Activated CD4-positive, alpha-beta T cell treated with anti-CD3 and anti-CD28 coated beads, Interleukin-2, amount 50 U/mL, for 4 hours (primary cell): ENCODE measurements around the gene VAX1.
"Not testable (repeated sequence)": the region's sequence is repeated elsewhere in the genome, so short reads cannot be mapped to it uniquely, and the experiment has no call there.

Source experiments
- DNase-seq, 2 experiments: peaks; one replicate each; pipeline ENCODE4 v3.0.0-alpha.2; 2020

VAX1 gene, protein sequence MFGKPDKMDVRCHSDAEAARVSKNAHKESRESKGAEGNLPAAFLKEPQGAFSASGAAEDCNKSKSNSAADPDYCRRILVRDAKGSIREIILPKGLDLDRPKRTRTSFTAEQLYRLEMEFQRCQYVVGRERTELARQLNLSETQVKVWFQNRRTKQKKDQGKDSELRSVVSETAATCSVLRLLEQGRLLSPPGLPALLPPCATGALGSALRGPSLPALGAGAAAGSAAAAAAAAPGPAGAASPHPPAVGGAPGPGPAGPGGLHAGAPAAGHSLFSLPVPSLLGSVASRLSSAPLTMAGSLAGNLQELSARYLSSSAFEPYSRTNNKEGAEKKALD

DNA sequence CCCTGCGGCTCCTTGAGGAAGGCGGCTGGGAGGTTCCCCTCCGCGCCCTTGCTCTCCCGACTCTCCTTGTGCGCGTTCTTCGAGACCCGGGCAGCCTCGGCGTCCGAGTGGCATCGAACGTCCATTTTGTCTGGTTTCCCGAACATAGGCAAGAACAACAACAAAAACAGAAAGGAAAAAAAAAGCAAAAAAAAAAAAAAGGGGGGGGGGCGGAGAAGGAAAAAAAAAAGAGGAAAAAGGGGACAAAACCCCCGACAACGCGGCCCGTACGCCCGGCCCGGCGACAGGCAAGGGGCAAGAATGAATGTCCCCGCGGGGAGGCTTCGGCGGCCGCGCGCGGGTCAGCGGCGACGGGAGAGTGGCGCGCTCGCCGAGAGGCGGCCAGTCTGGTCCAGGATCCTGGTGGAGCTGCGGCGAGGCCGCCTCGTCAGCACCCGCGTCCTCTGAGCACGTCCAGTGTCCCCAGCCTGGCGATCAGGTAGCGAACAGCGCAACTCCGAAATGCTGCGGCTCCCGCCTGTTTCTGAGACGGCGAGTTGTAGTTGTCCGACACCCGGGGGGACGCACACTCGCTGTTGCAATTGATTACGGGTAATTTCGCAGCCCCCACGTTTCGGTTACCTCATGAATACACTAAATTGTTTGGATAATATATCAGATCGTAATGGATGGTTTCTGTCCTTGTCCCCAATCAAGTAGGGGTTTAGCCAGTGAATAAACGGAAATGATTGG, at the start of gene VAX1:
Gene VAX1, minus strand, starts transcription at position 360 of the 732 bp plus-strand sequence. Its CDS starts 214 bp downstream, at position 146.
- DNase-seq: no peak

DNA sequence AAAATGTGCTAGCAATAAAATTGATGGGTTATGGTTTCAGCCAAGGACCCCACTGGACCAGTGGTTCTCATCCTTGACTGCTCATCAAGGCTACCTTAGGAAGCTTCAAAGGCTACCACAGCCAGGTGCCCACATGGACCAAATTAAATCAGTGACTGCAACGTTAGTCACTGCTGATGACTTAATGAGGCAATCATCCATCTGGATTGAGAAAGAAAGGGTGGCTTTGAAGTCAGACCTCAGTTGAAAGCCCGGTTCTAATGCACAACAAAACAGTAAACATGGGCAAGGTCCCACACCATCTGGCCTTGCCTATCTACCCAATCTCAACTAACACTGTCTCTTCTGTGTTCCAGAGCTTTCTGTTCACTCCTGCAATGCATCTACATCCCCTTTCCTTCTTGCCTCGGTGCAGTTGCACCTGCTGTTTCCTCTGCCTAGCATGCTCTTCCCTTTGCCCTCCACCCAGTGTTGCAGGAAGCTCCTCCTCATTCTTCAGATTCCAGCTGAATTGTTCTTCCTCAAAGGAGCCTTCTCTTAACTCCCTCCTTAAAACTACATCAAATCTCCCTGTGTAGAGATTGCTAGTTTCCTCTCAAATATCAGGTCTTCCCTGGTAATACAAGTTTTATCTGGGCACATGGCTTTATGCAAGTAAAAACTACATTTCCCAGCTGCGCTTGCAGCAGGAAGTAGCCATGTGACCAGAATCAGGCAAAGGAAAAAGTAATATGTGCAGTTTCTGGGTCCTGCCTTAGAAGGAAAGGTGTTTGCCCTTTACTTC, 49.0 kb upstream of the VAX1 start:
- no peak for DNase-seq

DNA sequence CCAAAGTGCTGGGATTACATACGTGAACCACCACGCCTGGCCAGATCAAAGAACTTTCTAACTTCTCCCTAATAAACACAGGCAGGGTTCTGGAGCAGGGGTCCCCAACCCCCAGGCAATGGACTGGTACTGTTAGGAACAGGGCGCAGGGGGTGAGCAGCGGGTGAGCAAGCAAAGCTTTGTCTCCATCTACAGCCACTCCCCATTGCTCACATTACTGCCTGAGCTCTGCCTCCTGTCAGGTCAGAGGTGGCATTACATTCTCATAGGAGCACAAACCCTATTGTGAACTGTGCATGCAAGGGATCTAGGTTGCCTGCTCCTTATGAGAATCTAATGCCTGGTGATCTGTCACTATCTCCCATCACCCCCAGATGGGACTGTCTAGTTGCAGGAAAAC, 47.7 kb upstream of the VAX1 start:
- DNase-seq: not testable (repeated sequence)

DNA sequence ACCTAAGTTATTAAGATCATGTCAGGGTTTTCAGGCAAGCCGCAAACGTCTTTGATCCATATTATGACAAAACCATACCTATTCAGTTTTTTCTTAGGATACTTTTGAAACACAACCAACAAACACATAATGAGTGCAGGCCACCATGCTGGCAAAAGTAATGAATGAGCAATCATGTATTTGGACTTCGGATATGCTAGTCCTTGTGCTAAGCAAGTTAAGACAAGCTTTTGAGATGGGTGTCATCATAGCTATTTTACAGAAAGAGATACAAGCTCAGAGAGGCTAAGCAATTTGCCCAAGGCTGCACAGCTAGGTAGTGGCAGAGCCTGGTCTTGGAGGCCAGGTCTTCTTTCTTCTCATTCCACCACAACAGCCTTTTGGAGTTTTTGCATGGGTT, 46.8 kb upstream of the VAX1 start:
- DNase-seq: no peak

DNA sequence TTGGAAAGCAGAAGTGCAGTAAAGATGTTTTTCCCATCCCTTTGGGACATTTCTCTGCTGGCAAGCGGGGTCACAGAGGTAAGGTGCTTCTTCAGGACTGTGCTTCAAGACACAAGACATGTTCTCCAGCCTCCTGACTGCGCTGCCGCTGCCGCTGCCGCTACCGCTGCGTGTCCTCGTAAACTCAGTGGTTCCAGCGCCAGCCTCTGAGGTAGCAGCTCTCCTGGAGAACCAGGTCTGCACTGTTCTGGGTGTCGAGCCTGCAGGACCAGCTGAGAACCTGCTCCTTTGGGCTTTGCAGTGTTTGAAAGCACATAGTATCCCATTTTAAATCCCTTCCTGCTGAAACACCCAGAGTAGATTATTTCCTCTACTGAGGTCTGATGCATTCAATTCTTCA, 46.2 kb upstream of the VAX1 start:
- no peak for DNase-seq

DNA sequence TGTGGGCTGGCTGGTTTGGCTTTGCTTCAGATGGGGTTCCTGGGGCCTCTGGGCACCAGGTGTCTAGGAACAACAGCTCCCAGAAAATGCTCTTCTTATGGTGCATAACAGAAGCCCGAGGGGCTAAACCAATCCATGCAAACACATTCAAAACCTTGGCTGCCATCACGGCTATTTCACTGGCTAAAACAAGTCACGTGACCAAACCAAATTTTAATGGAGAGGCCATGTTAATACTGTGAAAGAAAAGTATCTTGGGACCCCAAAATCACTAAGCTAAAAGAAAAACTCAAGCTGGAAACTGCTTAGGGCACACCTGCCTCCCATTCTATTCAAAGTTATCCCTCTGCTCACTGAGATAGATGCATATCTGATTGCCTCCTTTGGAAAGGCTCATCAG, 40.1 kb upstream of the VAX1 start:
- DNase-seq: no peak

DNA sequence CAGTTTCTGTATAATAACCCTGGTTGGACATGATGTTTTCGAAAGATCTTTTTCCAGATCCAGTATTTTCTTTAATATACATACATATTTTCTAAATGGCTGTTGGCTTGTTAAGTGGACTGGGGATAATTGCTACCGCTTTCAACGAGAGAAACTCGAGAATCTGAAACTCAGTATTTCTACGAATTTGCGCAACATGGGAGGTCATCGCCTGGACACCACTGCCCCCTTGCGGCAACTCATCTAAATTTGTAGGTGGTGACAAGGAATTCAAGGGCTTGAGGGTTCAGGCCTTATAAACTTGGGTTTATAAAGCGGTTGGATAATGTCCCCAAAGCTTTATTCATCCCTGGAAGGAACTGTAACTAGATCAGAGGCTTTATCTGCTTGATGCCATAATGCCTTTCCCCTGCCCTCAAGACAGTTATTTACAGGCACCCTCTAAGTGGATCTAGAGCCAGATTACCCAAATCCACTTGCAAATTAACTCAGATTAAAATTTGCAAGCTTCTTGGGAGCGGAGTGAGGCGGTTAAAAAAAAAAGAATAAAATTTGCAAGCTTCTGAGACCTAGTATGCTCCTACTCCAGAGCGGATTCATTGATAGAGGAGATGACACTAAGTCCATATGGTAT, 37.9 kb upstream of the VAX1 start:
- peak; percentile 74 to 75 for DNase-seq

DNA sequence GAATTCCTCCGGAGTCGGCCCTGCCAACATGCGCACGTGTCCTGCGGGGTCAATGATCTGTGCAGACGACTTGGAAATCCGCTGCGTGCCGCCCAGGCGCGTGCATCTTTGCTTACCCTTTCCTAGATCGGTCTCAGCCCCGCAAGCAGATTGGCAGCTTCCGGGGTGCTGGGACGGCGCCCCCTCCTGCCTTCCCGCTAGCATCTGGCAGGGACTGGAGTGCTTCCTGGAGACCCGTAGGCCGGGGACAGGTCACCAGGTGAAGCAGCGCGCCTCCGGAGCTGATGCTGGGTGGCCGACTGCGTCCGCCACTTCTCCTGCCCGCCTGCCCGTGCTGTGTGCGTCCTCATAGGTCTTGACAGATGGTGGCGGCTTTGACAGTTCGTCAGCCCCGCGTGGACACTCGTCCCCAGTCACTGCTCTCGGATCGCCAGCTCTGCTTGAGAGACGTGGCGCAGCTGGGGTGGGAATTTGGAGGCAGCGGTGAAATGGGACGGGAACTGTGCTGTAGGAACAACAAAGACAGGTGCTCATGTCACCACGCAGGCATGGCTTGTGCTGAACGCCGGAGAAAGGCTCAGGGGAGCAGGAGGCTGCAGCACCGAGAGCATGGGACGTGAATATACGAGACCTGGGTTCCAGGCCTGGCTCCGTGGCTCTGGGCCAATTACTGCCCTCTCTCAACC, 37.3 kb upstream of the VAX1 start:
- no peak for DNase-seq

DNA sequence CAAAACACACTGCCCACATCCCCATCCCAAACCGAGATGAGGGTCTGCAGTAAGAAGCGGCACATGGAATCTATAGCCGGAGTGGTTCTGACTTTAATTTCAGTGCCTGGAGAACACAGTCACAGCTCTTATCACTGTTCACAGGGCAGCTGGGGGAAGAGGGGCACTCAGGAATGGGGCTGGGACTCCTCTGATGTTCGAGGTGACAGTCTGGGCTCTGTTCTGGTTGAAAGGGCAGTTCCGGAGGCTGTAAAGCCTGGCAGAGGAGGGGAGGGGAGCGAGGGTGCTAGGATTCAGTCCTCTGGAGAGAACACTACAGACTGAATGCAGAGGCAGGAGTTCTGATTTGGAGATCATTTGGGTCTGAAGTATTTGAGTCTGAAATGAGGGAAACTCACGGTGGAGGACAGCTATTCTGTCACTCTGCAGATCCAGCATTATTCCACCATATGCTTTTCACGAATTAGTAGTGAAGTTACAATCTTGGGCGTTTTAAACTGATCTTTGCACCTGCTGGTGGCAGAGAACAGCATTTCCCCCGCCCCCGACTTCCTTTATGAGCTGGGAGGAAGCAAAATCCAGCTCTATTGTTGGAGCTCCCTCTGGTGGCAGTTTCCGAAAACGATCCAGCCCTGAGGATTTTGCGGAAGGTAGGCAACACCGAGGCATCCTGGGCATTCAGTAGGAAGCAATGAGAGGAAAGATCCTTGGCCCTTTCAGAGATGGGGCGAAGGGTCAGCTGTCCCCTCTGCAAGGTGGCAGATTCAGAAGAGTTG, 36.6 kb upstream of the VAX1 start:
- DNase-seq: peak; percentile 83 to 86

DNA sequence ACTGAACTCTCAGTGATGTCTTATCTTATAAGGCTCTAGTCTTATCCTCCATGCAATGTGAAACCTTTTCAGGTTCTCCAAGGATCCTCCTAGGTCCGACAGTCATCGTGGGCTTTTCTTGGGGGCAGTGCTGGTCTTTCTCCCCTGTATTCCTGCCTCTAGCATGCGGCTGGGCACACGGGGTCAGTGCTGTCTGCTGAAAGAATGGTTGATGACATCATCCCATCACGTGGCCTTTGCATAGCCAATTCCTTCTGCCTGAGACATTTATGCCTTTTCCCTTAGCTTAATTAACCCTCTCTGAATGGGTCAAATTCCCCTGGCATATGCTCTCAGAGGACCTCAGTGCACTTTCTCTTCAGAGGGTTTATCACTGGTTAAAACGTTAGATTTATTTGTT, 32.2 kb upstream of the VAX1 start:
- DNase-seq: no peak

DNA sequence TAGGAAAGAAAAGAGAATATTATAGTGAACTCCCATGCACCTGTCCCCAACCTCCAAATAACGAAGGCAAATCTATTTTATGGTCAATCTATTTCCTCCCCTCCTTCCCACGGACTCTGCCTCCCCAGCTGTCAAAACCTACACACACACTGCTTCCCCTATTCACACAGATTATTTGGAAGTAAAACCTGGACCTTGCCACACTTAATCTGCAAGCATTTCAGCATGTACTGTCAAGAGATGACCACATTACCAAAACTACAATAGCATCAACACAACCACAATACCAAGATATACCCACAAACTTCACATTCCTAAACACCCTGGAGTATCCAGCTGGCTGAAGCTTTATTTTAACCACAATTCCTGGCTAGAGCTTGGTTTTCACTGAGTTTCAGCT, 31.4 kb upstream of the VAX1 start:
- DNase-seq: no peak

DNA sequence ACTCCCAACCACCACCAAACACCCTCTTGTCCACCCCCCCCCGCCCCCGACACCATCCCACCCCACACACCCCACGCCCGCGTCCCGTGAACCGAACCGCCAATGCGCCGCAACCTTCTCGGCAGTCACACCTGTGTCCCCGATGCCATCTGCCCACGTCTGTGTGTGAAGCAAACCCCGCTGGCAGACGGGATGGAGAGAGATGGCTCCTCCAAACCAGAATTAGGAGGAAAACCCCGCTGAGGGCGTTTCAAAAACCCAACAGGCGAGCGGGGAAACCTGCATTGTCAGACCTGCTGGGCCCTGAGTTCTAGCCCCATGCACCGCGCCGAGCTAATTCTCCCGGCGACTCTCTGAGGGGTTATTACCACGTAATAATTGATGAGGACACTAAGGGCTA, 30.7 kb upstream of the VAX1 start:
- DNase-seq: no peak

DNA sequence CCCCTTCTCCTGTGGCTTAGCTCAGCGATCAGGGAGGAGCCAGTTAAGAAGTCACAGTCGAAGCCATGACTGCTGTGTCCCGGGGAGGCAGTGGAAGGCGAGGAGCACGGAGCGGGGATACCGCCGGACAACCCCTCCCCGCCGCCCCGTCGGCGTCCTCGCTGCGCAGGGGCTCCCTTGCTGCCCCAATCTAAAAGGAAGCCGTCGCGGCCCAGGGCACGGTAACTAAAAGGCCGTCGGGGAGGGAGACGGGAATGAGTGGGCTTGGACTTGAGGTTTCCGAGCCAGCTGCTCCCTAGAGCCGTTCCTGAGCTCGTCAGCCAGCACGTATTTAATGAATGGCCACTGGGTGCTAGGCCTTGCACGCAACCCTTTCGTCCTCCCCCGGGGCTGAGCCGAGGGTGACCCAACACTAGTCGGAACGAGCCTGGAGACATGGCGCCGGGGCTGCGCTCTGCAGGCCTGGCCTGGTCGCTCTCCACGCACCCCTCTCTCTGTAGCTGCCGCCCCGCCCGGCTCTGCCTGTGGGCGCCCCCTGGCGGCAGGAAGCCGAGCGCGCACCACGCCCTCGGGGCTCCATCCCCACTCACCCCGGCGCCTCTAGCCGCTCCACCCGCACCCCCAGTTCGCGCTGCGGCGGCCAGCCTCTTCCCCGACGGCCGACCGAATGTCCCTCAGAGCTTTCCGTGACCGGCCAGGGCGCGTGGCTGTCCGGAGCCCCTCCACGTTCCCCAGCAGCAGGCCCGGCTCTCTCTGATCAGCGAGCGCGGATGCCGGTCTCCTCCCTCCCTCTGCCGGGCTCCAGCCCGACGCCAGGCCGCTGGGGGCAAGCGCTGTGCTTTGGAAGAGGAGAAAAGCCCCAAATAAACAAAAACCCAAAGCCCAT, 30.0 kb upstream of the VAX1 start:
- DNase-seq: peak; percentile 49 to 56

DNA sequence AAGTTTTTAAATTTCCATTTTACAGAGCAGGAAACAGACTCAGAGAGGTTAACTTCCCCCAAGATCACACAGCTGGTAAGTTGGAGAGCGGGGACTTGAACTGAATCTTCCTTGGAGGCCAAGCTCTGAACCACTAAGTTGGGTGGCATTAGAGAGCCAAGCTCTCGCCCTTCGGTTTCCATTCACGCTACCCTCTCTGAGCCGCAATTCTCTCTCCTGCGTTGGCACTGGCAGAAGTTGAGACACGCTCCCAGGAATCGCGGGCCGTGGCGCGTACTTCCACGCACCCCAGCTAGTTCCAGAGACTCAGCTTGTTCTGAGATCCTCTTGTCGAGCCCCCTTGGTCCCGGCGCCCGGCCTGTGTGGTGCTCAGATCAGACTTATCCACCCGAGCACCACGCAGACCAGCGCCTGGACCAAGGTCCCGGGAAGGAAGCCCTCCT, 29.3 kb upstream of the VAX1 start:
- no peak for DNase-seq

DNA sequence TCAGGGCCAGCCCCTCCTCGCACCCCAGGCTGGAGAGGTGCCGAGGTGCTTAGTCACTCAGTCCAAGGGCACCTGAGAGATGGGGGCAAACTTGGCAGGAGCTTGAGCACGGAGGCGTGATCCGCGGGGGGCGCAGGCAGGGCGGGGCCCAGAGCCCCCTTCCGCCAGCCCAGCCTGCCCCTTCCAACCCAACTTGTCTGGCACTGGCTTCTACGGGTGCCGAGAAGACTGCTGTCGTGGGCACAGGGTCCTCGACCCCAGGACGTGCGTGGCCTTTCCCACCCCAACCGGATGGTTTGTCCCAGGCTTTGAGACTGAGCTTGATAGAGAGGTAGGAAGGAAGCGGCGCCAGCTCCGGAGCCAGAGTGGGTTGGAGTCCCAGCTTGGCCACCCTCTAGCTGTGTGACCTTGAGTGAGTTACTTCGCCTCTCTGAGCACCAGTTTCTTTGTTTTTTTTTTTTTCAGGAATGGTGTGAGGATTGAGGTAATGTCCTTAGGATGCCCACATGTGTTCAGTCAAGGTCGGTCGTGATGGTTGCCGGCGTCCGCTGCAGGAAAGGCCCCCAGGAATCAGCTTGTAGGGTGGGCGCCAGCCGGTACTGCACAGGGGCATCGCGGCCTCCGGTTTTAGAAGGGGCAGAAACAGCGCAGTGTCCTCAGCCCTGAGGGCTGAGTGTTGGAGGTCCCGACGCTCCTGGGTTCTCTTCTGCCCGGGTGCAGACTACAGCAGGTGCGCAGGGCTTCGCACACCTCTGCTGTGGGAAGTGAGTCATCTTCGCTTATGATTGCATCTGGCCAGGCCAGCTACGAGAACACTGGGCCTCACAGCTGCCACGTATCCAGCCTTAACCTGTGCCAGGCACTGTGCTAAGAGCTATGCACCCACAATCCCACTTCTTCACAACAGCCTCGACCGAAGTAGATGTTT, 28.6 kb upstream of the VAX1 start:
- no peak for DNase-seq

DNA sequence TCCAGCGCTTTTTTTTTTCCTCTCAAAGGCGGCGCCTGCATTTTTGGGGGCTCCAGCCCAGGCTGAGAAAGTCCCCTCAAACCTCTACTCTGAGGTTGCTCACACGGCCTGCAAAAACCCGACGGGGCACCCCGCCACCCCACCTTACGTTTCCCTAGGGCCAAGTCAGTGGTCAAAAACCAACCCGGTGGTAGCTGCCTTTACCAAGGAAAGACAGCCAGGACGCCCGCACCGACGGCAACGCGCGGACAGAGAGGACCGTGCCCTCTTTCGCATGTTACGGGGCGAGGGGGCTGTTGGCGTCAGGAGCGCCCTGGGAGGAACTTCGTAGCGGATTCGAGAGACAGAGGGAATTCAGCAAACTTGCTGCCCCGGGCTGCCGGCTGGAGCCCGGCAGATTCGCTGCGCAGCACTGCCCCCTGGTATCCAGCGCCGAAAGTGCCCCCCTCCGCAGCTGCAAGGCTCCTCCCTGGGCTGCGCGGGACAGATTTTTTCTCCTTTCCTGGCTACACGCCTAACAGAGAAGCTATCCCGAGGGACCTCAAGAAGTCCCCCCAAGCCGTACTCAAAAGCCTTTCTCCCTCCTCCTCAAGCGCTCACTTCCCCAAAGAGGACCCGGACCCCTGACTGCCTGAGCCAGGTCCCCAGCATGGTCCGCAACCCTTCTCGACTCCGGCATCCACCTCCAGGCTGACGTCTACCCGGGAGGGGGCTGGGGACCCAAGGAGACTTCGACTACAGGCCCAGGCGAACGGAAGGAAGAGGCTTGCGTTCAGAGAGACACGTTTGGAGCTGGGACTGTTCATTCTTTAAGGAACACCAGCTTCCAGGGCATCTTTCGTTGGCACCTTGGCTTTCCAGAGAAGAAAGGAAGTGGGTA, 27.7 kb upstream of the VAX1 start:
- DNase-seq: no peak

DNA sequence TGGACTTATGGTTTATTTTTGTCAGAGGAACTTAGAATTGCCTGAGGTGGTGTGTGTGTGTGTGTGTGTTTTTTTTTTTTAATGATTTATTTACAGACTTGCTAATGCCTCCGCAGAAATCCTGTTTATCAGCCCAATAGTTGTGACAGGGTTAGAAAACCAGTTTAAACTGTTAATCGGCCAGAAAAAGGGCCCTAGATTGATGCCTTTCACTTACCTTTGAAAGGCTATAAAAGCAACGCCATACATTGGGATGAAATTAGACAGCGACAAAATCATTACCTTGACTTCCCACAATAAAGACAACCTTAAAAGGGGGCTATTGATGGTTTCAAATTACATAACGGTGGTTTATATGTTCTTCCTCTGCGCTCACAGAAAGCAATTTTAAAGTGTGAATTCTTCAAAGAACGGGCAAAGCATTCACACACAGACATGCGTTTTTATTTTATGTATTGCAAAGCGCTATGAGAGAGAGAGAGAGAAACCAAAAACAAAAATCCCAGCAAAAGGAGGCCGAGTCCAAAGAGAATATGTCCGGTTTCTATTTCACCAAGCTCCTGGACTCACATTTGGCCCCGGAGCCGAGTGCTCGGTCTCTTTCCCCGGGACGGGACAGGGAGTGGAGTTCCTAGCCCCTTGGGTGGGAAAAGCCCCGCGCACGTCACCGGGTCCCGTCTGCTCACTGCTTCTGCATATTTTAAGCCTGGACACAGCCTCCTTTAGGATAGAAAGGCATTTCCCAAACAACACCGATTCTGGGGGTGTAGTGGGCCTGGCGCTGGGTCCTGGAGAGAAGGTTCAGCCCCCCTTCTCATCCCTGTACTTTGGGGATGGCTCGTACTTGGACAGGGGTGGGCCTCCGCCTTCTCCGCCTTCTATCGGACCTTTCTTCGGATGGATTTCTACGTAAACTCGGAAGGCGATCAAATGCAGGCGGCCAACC, 26.8 kb upstream of the VAX1 start:
- DNase-seq: no peak
